ENCODE results near the gene GNAT2.
"Not testable (repeated sequence)": the region's sequence is repeated elsewhere in the genome, so short reads cannot be mapped to it uniquely, and the experiment has no call there.

The GNAT2 gene

DNA sequence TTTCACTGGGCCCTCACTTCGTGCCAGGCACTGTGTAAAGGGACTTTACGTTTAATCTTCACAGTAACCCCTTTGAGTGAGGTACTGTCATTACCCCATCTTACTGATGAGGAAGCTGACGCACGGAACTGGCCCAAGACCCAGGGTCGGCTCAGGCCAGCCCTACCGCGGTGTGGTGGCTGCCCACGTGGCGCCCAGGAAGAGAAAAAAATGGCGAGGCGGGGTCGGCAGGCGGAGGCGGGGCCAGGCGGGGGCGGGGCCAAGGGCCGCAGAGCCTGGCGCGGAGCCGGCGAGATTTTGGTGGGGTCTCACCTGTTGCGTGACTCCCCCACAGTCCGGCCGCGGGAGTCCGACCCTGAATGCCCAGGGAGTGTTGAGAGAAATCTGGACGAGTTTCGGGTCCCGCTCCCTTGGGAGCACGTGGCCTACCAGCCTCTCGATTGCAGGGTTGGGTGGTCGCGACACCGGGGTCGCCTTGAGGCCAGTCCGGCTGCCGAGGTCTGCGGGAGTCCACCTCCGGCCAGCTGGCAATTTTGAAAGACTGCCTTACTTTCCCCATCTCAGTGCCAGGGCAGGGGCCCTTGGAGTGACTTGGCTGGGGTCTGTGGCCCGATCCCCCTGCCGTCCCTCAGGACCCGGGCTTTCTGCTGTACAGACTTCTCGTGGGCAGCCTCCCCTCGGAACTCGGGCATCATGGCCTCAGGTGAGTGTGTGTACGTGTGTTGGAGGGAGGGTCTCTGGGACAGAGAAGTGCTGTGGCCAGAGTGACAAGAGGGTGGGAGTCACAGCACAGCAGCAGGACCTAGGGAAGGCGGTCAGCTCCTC lies at the start of gene GNAT2, which contains the start of gene AMPD2:
TSS of gene GNAT2 (minus strand) at position 41 of the 825 bp plus-strand sequence. CDS start 6,746 bp downstream, outside the sequence.
TSS of gene AMPD2 (plus strand) at position 262 of the 825 bp plus-strand sequence. CDS start 1,339 bp downstream, outside the sequence.
- intact Hi-C loops (cut with micrococcal nuclease), result loop anchor here (2.0 kb wide), 1 partner anchor 71 kb away; the partner anchor contains the start of gene GNAI3
- peak within 1 kb of the TSS; percentile 94 for H3K4me3 Mint-ChIP-seq
- no peaks in the 10 kb centered on the region for H3K27me3 Mint-ChIP-seq
- peak within 1 kb of the TSS; percentile 91 for H3K27ac Mint-ChIP-seq
- H3K36me3 Mint-ChIP-seq (ENCODE audit: low read depth), result peaks cover 30% of the 10 kb centered on the region
- H3K9me3 Mint-ChIP-seq, result no peaks in the 10 kb centered on the region
- H3K4me1 Mint-ChIP-seq (ENCODE audit: low read depth), result peaks cover 93% of the 10 kb centered on the region

DNA sequence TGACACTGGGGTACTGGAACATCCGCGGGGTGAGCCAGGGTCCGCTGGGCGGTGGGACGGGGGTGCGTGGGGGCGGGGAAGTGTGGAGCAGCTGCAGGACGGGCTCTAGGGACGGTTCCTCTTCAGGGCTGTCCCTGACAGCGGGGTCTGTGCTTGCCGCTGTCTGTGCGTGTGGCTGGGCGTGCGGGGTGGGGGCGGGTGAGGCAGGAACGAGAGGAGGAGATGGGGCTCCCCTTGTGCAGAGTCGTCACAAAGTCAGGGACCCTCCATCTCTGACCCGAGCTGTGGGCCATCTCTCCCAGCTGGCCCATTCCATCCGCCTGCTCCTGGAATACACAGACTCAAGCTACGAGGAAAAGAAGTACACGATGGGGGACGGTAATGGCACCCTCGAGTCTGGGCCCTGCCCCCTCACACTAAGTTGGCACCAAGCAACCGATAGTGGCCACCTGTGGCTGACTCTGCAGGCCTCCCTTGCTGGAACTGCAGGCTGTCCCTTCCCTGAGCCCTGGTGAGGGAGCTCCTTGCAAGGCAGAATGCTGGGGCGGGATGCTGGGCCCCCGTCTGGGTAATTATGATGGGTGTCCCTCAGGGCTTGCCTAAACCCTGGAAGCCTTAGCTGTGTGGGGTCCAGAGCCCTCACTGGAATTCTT lies 48.8 kb upstream of the GNAT2 start:
- Mint-ChIP-seq H3K4me1 (ENCODE audit: low read depth) (peaks cover 9% of the 10 kb centered on the region), H3K36me3 (ENCODE audit: low read depth) (peaks cover 7% of the 10 kb centered on the region), H3K9me3 (no peaks in the 10 kb centered on the region), H3K27ac (no peak overlapping the region), H3K27me3 (peaks cover 2% of the 10 kb centered on the region), H3K4me3 (peak overlapping the region; percentile 58)
- intact Hi-C loops (cut with micrococcal nuclease), result no loop called here

DNA sequence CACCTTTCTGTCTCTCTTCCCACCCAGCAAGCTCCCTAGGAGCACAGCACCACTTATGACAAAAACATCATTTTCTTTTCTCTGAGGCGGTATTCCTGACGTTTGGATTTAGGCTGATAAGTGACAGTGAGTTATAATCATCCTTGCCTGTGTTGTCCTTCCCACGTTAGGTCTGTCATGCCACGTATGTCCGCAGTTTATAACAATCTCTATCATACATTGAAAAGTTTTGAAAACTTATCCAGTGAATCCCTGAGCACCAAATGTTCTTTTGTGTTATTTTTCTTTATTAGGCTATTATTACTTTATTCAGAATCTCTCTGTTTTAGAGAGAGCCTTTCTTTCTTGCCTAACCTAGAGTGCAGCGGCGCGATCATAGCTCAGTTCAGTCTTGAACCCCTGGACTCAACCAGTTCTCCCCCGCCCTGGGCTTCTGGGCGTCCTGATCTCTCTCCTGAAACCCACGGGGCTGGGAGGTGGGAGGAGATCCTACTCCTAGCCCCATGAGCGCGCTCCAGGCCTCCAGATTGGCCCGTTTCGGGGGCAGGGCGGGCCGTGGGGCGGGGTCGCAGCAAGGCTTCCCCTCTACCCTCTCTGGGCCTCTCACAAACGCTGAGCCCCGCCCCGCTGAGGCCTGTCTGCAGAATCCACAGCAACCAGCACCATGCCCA lies 48.2 kb upstream of the GNAT2 start, which contains the start of gene GSTM2:
TSS of gene GSTM2 (plus strand) at position 606 of the 671 bp plus-strand sequence. CDS start at position 665, 59 bp downstream.
- H3K4me1 Mint-ChIP-seq (ENCODE audit: low read depth), result peaks cover 9% of the 10 kb centered on the region
- no peaks in the 10 kb centered on the region for H3K9me3 Mint-ChIP-seq
- H3K4me3 Mint-ChIP-seq, result peak within 1 kb of the TSS; percentile 58
- no peak within 1 kb of the TSS for H3K27ac Mint-ChIP-seq
- peaks cover 2% of the 10 kb centered on the region for H3K27me3 Mint-ChIP-seq
- intact Hi-C loops (cut with micrococcal nuclease), result no loop called here
- peaks cover 12% of the 10 kb centered on the region for H3K36me3 Mint-ChIP-seq (ENCODE audit: low read depth)

DNA sequence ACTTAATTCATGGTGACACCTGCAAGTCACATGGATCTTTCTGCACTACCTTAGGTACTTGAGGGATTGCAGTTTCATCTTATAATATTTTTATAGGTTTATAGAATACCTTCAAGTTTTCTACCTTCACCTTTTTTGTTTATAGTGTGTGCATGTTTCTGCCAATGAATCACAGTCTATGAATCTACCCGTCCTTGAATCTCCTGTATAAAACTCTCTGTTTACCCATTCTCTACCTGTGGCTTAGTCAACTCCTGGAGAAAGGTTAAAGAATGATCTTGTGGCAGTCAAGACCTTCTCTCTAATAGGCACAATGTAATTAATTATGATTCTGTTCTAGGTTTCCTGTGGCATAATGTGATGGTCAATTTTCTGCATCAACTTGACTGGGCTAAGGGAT lies 45.3 kb upstream of the GNAT2 start:
- Mint-ChIP-seq H3K4me1 (ENCODE audit: low read depth) (peaks cover 20% of the 10 kb centered on the region), H3K9me3 (no peaks in the 10 kb centered on the region), H3K4me3 (no peak overlapping the region), H3K27me3 (no peaks in the 10 kb centered on the region), H3K36me3 (ENCODE audit: low read depth) (peaks cover 39% of the 10 kb centered on the region), H3K27ac (no peak overlapping the region)
- intact Hi-C loops (cut with micrococcal nuclease), result no loop called here

DNA sequence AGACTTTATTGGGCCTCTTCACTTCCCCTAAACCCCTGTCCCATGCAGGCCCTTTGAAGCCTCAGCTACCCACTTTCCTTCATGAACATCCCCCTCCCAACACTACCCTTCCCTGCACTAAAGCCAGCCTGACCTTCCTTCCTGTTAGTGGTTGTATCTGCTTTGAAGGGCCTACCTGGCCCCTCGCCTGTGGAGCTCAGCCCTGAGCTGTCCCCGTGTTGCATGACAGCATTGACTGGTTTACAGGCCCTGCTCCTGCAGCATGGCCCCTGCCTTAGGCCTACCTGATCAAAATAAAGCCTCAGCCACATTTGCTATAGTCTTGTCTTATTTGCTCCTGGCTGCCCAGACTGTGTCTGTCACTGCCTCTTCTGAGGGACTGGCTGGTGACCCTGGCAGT lies 42.0 kb upstream of the GNAT2 start:
- H3K4me1 Mint-ChIP-seq (ENCODE audit: low read depth), result peaks cover 43% of the 10 kb centered on the region
- no peak overlapping the region for H3K27ac Mint-ChIP-seq
- no peaks in the 10 kb centered on the region for H3K9me3 Mint-ChIP-seq
- intact Hi-C loops (cut with micrococcal nuclease), result no loop called here
- no peak overlapping the region for H3K4me3 Mint-ChIP-seq
- no peaks in the 10 kb centered on the region for H3K27me3 Mint-ChIP-seq
- peaks cover 58% of the 10 kb centered on the region for H3K36me3 Mint-ChIP-seq (ENCODE audit: low read depth)

DNA sequence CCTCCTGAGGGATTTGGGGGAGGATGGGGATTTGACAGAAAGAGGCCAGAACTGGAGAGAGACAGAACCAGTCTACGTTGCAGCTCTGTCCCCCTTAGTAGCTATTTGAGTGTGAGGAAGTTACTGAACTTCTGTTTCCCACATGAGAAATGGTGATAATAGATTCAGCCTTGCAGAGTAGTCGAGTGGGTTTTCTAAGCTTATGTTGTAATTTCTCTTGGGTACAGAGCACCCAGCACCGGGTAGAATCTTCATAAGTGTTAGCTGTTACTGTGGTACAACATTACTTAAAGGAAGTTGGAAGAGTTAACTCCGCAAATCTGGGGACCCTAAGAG lies 41.2 kb upstream of the GNAT2 start:
- H3K9me3 Mint-ChIP-seq, H3K27ac Mint-ChIP-seq: not testable (repeated sequence)

DNA sequence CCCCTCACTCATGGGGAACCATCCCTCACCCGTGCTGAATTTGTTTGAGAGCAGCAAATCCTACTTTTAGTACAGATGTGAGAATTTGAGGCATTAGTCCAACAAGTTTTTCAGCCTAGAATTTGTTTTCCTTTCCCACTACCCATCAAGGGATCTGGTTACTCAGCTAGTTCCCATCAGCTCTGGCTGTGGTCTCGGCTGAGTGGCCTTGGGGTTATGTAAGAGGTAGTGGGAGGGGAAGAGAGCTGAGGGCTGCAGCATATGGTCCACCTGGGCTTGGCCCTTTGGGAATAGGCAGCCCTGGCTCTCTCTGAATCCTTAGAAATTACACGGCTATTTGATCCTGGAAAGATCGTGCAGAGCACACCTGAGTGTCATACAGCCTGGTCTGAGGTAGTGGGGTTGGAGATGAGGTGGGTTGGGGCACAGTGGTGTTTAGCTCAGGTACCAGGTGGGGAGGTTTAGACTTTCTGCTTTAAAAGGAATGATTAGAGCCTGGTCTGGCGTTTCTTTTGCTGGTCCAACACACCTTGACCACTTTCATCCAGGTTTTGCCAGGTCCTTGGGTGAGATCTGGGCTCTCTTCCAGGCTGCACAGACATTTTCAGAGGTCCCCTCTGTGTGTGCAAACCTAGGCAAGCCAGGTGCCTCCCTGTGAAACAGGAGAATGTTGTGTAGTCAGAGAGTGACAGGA lies 40.7 kb upstream of the GNAT2 start:
- no peak overlapping the region for H3K4me3 Mint-ChIP-seq
- H3K36me3 Mint-ChIP-seq (ENCODE audit: low read depth), result peaks cover 61% of the 10 kb centered on the region
- peaks cover 56% of the 10 kb centered on the region for H3K4me1 Mint-ChIP-seq (ENCODE audit: low read depth)
- H3K27ac Mint-ChIP-seq, result peak overlapping the region; percentile 67
- peaks cover under 1% of the 10 kb centered on the region for H3K27me3 Mint-ChIP-seq
- intact Hi-C loops (cut with micrococcal nuclease), result no loop called here
- no peaks in the 10 kb centered on the region for H3K9me3 Mint-ChIP-seq

More for the DNA sequence above, 41.2 kb upstream of the GNAT2 start:
- H3K4me3 Mint-ChIP-seq; H3K27me3 Mint-ChIP-seq; intact Hi-C loops (cut with micrococcal nuclease): not testable (repeated sequence)
- Mint-ChIP-seq H3K36me3 (ENCODE audit: low read depth) (peaks cover 64% of the 10 kb centered on the region), H3K4me1 (ENCODE audit: low read depth) (peaks cover 50% of the 10 kb centered on the region)

DNA sequence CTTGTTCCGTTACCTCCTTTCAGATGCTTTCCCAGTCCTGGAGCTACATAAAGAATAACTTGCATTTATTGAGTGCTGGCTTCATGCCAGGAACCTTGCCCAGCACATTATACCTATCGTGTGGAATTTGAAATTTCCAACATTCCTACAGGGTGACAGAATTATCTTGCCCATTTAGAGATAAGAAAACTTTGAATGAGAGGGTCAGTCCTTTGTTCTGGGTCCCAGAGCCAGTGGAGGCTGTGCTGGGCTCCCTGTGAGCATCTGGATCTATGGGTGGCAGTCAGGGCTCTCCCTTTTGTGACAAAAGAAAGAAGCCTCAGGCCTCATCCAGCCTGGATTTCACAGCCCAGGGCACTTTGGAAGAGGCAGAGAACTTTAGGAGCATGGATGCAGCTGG lies 39.7 kb upstream of the GNAT2 start:
- H3K9me3 Mint-ChIP-seq, result no peaks in the 10 kb centered on the region
- no peak overlapping the region for H3K27ac Mint-ChIP-seq
- intact Hi-C loops (cut with micrococcal nuclease), result no loop called here
- H3K4me1 Mint-ChIP-seq (ENCODE audit: low read depth), result peaks cover 60% of the 10 kb centered on the region
- H3K36me3 Mint-ChIP-seq (ENCODE audit: low read depth), result peaks cover 60% of the 10 kb centered on the region
- no peak overlapping the region for H3K4me3 Mint-ChIP-seq
- peaks cover 6% of the 10 kb centered on the region for H3K27me3 Mint-ChIP-seq

DNA sequence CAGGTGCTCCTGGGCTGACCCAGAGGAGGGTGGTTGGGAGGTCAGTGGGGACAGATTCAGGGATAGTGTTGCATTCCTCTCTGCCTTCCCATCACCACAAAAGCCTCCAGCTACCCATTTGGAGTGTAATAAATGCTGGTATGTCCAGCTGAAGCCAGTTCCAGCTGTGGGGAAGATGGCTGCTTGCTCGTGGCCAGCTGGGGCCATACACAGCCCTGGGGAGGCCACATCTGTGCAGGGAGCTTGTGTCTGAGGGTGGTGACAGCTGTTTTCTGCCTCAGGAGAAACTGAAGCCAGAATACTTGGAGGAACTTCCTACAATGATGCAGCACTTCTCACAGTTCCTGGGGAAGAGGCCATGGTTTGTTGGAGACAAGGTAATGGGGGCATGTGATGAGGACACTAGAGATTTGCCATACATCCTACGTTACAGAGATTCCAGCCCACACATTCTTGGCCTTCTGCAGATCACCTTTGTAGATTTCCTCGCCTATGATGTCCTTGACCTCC lies 39.2 kb upstream of the GNAT2 start:
- peak overlapping the region; percentile 21 for H3K4me3 Mint-ChIP-seq
- peaks cover 60% of the 10 kb centered on the region for H3K36me3 Mint-ChIP-seq (ENCODE audit: low read depth)
- H3K4me1 Mint-ChIP-seq (ENCODE audit: low read depth), result peaks cover 60% of the 10 kb centered on the region
- peak overlapping the region; percentile 66 for H3K27ac Mint-ChIP-seq
- intact Hi-C loops (cut with micrococcal nuclease), result no loop called here
- no peaks in the 10 kb centered on the region for H3K9me3 Mint-ChIP-seq
- H3K27me3 Mint-ChIP-seq, result peaks cover 9% of the 10 kb centered on the region

DNA sequence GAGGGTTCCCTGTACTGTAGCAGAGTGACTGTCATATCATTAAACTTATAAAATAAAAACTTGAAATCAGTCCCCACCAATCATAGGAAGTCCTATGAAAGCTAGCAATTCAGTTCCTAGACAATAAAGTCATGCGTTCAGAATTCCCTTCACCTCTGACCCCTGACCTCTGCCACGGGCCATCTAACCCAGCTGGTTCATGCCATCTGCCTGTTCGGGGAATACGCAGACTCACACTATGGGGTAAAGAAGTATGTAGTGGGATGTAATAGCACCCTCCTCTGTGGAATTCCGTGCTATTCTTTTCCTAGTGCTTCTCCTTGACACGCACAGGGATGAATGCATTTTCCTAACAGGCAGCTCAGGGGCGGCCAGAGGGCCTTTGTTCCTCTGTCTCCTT lies 38.6 kb upstream of the GNAT2 start:
- peaks cover 9% of the 10 kb centered on the region for H3K27me3 Mint-ChIP-seq
- no peaks in the 10 kb centered on the region for H3K9me3 Mint-ChIP-seq
- H3K4me3 Mint-ChIP-seq, result no peak overlapping the region
- H3K27ac Mint-ChIP-seq, result peak overlapping the region; percentile 66
- intact Hi-C loops (cut with micrococcal nuclease), result no loop called here
- H3K4me1 Mint-ChIP-seq (ENCODE audit: low read depth), result peaks cover 60% of the 10 kb centered on the region
- H3K36me3 Mint-ChIP-seq (ENCODE audit: low read depth), result peaks cover 59% of the 10 kb centered on the region

DNA sequence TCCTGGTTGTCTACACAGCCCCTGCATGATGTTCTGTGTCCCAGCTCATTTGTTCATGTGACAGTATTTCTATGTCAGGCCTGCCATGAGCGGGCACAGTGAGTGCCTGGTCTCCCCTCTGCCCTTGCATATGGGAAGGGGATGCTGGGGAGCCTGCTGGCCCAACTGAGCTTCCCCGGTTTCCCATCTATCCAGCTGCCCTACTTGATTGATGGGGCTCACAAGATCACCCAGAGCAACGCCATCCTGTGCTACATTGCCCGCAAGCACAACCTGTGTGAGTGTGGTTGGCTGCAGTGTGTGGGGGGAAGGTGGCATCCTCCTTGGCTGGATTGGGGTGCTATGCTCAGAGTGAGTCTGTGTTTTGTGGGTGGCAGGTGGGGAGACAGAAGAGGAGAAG lies 38.0 kb upstream of the GNAT2 start:
- intact Hi-C loops (cut with micrococcal nuclease), result no loop called here
- peaks cover 60% of the 10 kb centered on the region for H3K4me1 Mint-ChIP-seq (ENCODE audit: low read depth)
- no peak overlapping the region for H3K4me3 Mint-ChIP-seq
- H3K9me3 Mint-ChIP-seq, result no peaks in the 10 kb centered on the region
- H3K36me3 Mint-ChIP-seq (ENCODE audit: low read depth), result peaks cover 53% of the 10 kb centered on the region
- H3K27me3 Mint-ChIP-seq, result peaks cover 9% of the 10 kb centered on the region
- peak overlapping the region; percentile 93 for H3K27ac Mint-ChIP-seq

DNA sequence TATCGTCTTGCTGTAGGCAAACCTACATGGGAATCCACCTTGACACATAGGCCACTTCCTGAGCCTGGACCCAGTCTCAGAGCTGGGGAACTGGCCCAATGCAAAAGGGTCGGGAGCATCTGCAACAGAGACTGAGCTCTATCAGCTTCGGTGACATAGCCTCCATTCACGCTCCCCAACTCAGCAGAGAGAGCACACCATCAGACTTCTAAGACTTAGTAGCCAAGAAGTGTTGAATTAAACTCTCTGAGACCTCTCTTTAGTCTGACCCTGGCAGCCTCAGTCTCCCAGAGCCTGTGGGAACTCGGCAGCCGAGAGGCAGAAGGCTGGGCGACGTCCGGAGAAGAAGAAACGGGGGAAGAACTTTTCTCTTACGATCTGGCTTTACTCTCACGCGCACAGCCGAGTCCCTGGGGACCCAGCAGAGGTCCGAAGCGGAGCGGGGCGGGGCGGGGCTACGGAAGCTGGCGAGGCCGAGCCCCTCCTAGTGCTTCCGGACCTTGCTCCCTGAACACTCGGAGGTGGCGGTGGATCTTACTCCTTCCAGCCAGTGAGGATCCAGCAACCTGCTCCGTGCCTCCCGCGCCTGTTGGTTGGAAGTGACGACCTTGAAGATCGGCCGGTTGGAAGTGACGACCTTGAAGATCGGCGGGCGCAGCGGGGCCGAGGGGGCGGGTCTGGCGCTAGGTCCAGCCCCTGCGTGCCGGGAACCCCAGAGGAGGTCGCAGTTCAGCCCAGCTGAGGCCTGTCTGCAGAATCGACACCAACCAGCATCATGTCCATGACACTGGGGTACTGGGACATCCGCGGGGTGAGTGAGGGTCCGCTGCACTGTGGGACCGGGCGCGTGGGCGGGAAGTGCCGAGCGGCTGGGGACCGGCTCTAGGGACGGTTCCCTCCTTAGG lies 36.5 kb upstream of the GNAT2 start, which contains the start of gene GSTM4:
TSS of gene GSTM4 (plus strand) at position 485 of the 905 bp plus-strand sequence. CDS start at position 776, 291 bp downstream.
- intact Hi-C loops (cut with micrococcal nuclease), result no loop called here

More for the DNA sequence above, 36.5 kb upstream of the GNAT2 start, which contains the start of gene GSTM4:
- Mint-ChIP-seq H3K9me3 (no peaks in the 10 kb centered on the region), H3K36me3 (ENCODE audit: low read depth) (peaks cover 38% of the 10 kb centered on the region), H3K27me3 (peaks cover 12% of the 10 kb centered on the region), H3K4me1 (ENCODE audit: low read depth) (peaks cover 60% of the 10 kb centered on the region), H3K27ac (peak within 1 kb of the TSS; percentile 93), H3K4me3 (peak within 1 kb of the TSS; percentile 93)

All from dendritic cell treated with granulocyte-macrophage colony-stimulating factor and Interleukin-4, amounts not matched to agents 40 ng/mL and 50 ng/mL, for 4 days (primary cell).